ENCODE measurements around the gene CCDC40. TPM values are rescaled to one million over a fixed set of nuclear protein-coding genes. Genes with fewer than 3 reads are reported as not detected.

The CCDC40 gene
- total RNA-seq, 4 donors from 2014 or later, result 3.5 to 8.8 (median 5.3) TPM

GRCh38 chr17:80104321-80104955 is 68.0 kb downstream of the CCDC40 start:
- no peak for ATAC-seq (ENCODE audit: low FRiP score)
- no peak for TF ChIP-seq CTCF (IDR thresholded peaks at IDR 0.05)
- DNase-seq (ENCODE audit: low spot score), result no peak

- no peak for ATAC-seq (ENCODE audit: low FRiP score)
- no peak for DNase-seq (ENCODE audit: low spot score)
- no peak for TF ChIP-seq CTCF (IDR thresholded peaks at IDR 0.05)
These were observed 68.5 kb downstream of the CCDC40 start for GRCh38 chr17:80104956-80105375.

- no peak for ATAC-seq (ENCODE audit: low FRiP score)
- no peak for DNase-seq (ENCODE audit: low spot score)
- no peak for TF ChIP-seq CTCF (IDR thresholded peaks at IDR 0.05)
These were observed 69.3 kb downstream of the CCDC40 start for GRCh38 chr17:80105762-80106161.

- ATAC-seq (ENCODE audit: low FRiP score) (no peak), DNase-seq (ENCODE audit: low spot score) (no peak)
- no peak for TF ChIP-seq CTCF (IDR thresholded peaks at IDR 0.05)
These were observed 69.7 kb downstream of the CCDC40 start for GRCh38 chr17:80106176-80106575.

- TF ChIP-seq CTCF (IDR thresholded peaks at IDR 0.05), result no peak
- ATAC-seq (ENCODE audit: low FRiP score) (no peak), DNase-seq (ENCODE audit: low spot score) (no peak)
These were observed 70.3 kb downstream of the CCDC40 start for GRCh38 chr17:80106751-80107150.

- TF ChIP-seq CTCF (IDR thresholded peaks at IDR 0.05), result no peak
- DNase-seq (ENCODE audit: low spot score), result no peak
These were observed 71.0 kb downstream of the CCDC40 start for GRCh38 chr17:80107231-80108021.

More at GRCh38 chr17:80107231-80108021, 71.0 kb downstream of the CCDC40 start:
- no peak for ATAC-seq (ENCODE audit: low FRiP score)
